GM23338 (cell line): ENCODE data around the gene ICAM2. TPM values are rescaled to one million over a fixed set of nuclear protein-coding genes. Genes with fewer than 3 reads are reported as not detected.

Experiments used
- ATAC-seq: fragments of 200-7000 bp; cut with Tn5 transposase; 3 replicates; pipeline ENCODE4 v1.9.1; 2020
- DNase-seq: peaks from one replicate; pipeline ENCODE4 v3.0.0-alpha.2; 2015; ENCODE audit warnings: low spot score
- H2AFZ ChIP-seq: fragments of 200-600 bp; sonication (generic); 2 replicates; pipeline ENCODE4 v1.8.0; 2016; ENCODE audit warnings: antibody characterized with exemption, mild to moderate bottlenecking, moderate library complexity
- H3F3A ChIP-seq: fragments of 200-600 bp; sonication (generic); replicated peaks from 2 replicates; pipeline ENCODE4 v1.8.0; 2017; ENCODE audit warnings: antibody characterized with exemption, mixed run types, low read depth
- H3K27ac ChIP-seq: fragments of 200-600 bp; sonication (generic); 2 replicates; pipeline ENCODE4 v1.6.1; 2016; ENCODE audit warnings: low read depth
- H3K27me3 ChIP-seq: fragments of 200-600 bp; sonication (generic); 2 replicates; pipeline ENCODE4 v1.8.0; 2016; ENCODE audit warnings: mild to moderate bottlenecking, mixed run types, moderate library complexity; ENCODE audit not compliant: insufficient read depth
- H3K36me3 ChIP-seq: fragments of 200-600 bp; sonication (generic); 2 replicates; pipeline ENCODE4 v1.8.0; 2016; ENCODE audit warnings: mild to moderate bottlenecking; ENCODE audit not compliant: insufficient read depth
- H3K4me1 ChIP-seq: fragments of 200-600 bp; sonication (generic); 2 replicates; pipeline ENCODE4 v1.8.0; 2016; ENCODE audit warnings: mild to moderate bottlenecking, moderate library complexity; ENCODE audit not compliant: insufficient read depth
- H3K4me2 ChIP-seq: fragments of 200-600 bp; sonication (generic); 2 replicates; pipeline ENCODE4 v1.7.1; 2017; ENCODE audit warnings: mixed run types
- H3K4me3 ChIP-seq: fragments of 200-600 bp; sonication (generic); 2 replicates; pipeline ENCODE4 v1.6.1; 2016; ENCODE audit warnings: mixed run types
- H3K79me2 ChIP-seq: fragments of 200-600 bp; sonication (generic); replicated peaks from 2 replicates; pipeline ENCODE4 v1.8.0; 2017; ENCODE audit warnings: mild to moderate bottlenecking; ENCODE audit not compliant: insufficient read depth
- H3K9me2 ChIP-seq: fragments of 200-600 bp; sonication (generic); 2 replicates; pipeline ENCODE4 v1.8.0; 2017; ENCODE audit not compliant: insufficient read depth
- H4K20me1 ChIP-seq: fragments of 200-600 bp; sonication (generic); replicated peaks from 2 replicates; pipeline ENCODE4 v1.8.0; 2017; ENCODE audit warnings: mild to moderate bottlenecking; ENCODE audit not compliant: insufficient read depth
- H3K27ac Mint-ChIP-seq: 2 replicates; pipeline ENCODE4 v1.8.0; 2020; ENCODE audit warnings: inconsistent platforms, mild to moderate bottlenecking, moderate library complexity, mixed read lengths
- H3K27me3 Mint-ChIP-seq: 3 replicates; pipeline ENCODE4 v1.8.0; 2022; ENCODE audit warnings: low read depth, mild to moderate bottlenecking, moderate library complexity, mixed read lengths, inconsistent platforms; ENCODE audit not compliant: insufficient read depth, poor library complexity
- H3K36me3 Mint-ChIP-seq: 3 replicates; pipeline ENCODE4 v1.8.0; 2021; ENCODE audit warnings: low read depth, mild to moderate bottlenecking, inconsistent platforms, moderate library complexity, mixed read lengths
- H3K4me1 Mint-ChIP-seq: 3 replicates; pipeline ENCODE4 v1.8.0; 2020; ENCODE audit warnings: mild to moderate bottlenecking, inconsistent platforms, mixed read lengths
- H3K4me3 Mint-ChIP-seq: 3 replicates; pipeline ENCODE4 v1.8.0; 2021; ENCODE audit warnings: moderate library complexity, mild to moderate bottlenecking, inconsistent platforms, mixed read lengths
- H3K9me3 Mint-ChIP-seq: 3 replicates; pipeline ENCODE4 v1.8.0; 2020; ENCODE audit warnings: moderate library complexity, mild to moderate bottlenecking, inconsistent platforms, mixed read lengths
- CREB1 ChIP-seq: fragments of 250-450 bp; sonication (Bioruptor Pico); IDR thresholded peaks from 2 replicates; pipeline ENCODE4 v1.5.0; 2020; ENCODE audit warnings: low read depth, mild to moderate bottlenecking, moderate library complexity
- EZH2 ChIP-seq: fragments of 200-600 bp; sonication (generic); IDR thresholded peaks from one replicate; pipeline ENCODE4 v1.8.0; 2017; ENCODE audit warnings: antibody characterized with exemption, mild to moderate bottlenecking, low read depth; ENCODE audit not compliant: unreplicated experiment
- EZH2phosphoT487 ChIP-seq: fragments of 200-600 bp; sonication (generic); IDR thresholded peaks from one replicate; pipeline ENCODE4 v1.8.1; 2018; ENCODE audit warnings: antibody characterized with exemption; ENCODE audit not compliant: unreplicated experiment
- JUNB ChIP-seq: IDR thresholded peaks from one replicate; pipeline ENCODE4 v1.6.1; 2016; ENCODE audit warnings: antibody characterized with exemption; ENCODE audit not compliant: unreplicated experiment
- NANOG ChIP-seq: IDR thresholded peaks from 2 replicates; pipeline ENCODE4 v1.6.1; 2016; ENCODE audit warnings: antibody characterized with exemption, borderline replicate concordance
- POLR2AphosphoS5 ChIP-seq: IDR thresholded peaks from 2 replicates; pipeline ENCODE4 v1.6.1; 2016; ENCODE audit warnings: antibody characterized with exemption, low read depth
- STAT1 ChIP-seq: IDR thresholded peaks from one replicate; pipeline ENCODE4 v1.6.1; 2016; ENCODE audit warnings: antibody characterized with exemption; ENCODE audit not compliant: unreplicated experiment
- ZNF114 ChIP-seq: fragments of 250-450 bp; sonication (Bioruptor Pico); IDR thresholded peaks from 2 replicates; pipeline ENCODE4 v1.5.0; 2020; ENCODE audit warnings: mild to moderate bottlenecking, moderate library complexity
- ZNF331 ChIP-seq: fragments of 250-450 bp; sonication (Bioruptor Pico); IDR thresholded peaks from 2 replicates; pipeline ENCODE4 v1.5.0; 2020; ENCODE audit warnings: low read depth, mild to moderate bottlenecking, moderate library complexity
- polyA plus RNA-seq: library from polyadenylated mRNA; unstranded; fragments of >200 nt; fragmentation: Nextera tagmentation; extraction: Ambion mirVana; gene quantifications from 2 replicates; pipeline ENCODE4 v1.2.1, GENCODE V29; 2016
- total RNA-seq: library from RNA; depleted of rRNA; stranded (reverse); fragments of >200 nt; shearing (Covaris generic); gene quantifications from 2 replicates; pipeline ENCODE4 v1.2.3, GENCODE V29; 2014
- TF ChIP-seq, protein P1 (sequence below): fragments of 250-450 bp; sonication (Bioruptor Pico); IDR thresholded peaks from 2 replicates; pipeline ENCODE4 v1.5.0; 2020; ENCODE audit warnings: mild to moderate bottlenecking, moderate library complexity
- TF ChIP-seq, protein P2 (sequence below), 2 experiments: fragments of 200-600 bp in 1 of 2; sonication (generic) in 1 of 2; conservative IDR thresholded peaks; 2 replicates each; pipeline versions ENCODE4 v1.5.1 to v1.6.1; 2016 to 2017; ENCODE audit warnings: antibody characterized with exemption in 2 of 2, low read depth in 2 of 2, mild to moderate bottlenecking in 2 of 2, moderate library complexity in 1 of 2
- TF ChIP-seq, protein P3 (sequence below): IDR thresholded peaks from 2 replicates; pipeline ENCODE4 v1.6.1; 2016; ENCODE audit warnings: antibody characterized with exemption
- TF ChIP-seq, protein P4 (sequence below): IDR thresholded peaks from one replicate; pipeline ENCODE4 v1.6.1; 2018; ENCODE audit warnings: antibody characterized with exemption; ENCODE audit not compliant: unreplicated experiment

The ICAM2 gene
- total and polyA plus RNA-seq, 2 experiments from 2014 or later = 0.31 to 0.86 TPM

DNA sequence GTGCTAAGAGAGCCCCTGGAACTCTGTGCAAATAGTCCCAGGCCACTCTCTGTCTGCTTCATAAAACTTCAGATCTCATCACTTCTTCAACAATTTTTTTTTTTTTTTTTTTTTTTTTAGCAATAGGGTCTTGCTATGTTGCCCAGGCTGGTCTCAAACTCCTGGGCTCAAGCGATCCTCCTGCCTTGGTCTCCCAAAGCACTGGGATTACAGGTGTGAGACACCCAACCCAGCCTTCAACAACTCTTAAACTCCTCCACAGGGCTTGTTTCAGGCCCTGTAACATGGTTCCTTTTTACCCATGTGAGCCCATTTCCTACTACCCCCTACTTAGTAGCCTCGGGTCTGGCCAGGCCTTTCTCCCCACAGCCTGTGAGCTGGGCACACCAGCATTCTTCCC is 39.3 kb upstream of the ICAM2 start:
- Histone ChIP-seq H3K4me2 (no peak overlapping the region), H2AFZ (no peak overlapping the region), H4K20me1 (no peaks in the 10 kb centered on the region), H3K27ac (no peak overlapping the region), H3K36me3 (no peaks in the 10 kb centered on the region), H3K27me3 (no peaks in the 10 kb centered on the region), H3K4me3 (no peak overlapping the region), H3K9me2 (0 out of 2 replicates have a peak, but pooled peaks cover 5% of the 10 kb centered on the region), H3K4me1 (peaks cover 13% of the 10 kb centered on the region), H3K79me2 (no peaks in the 10 kb centered on the region), H3F3A (0 out of 2 replicates have a peak, but pooled peaks cover 3% of the 10 kb centered on the region)
- peaks cover 28% of the 10 kb centered on the region for H3K4me1 Mint-ChIP-seq
- DNase-seq (no peak), ATAC-seq (no peak)
- TF ChIP-seq CREB1 (CRISPR knock-in tag) (no peak), JUNB (no peak), ZNF331 (CRISPR knock-in tag) (no peak), STAT1 (no peak), EZH2 (no peak), ZNF114 (CRISPR knock-in tag) (no peak), EZH2phosphoT487 (no peak), NANOG (no peak), POLR2AphosphoS5 (no peak)
- TF ChIP-seq, protein P1, sequence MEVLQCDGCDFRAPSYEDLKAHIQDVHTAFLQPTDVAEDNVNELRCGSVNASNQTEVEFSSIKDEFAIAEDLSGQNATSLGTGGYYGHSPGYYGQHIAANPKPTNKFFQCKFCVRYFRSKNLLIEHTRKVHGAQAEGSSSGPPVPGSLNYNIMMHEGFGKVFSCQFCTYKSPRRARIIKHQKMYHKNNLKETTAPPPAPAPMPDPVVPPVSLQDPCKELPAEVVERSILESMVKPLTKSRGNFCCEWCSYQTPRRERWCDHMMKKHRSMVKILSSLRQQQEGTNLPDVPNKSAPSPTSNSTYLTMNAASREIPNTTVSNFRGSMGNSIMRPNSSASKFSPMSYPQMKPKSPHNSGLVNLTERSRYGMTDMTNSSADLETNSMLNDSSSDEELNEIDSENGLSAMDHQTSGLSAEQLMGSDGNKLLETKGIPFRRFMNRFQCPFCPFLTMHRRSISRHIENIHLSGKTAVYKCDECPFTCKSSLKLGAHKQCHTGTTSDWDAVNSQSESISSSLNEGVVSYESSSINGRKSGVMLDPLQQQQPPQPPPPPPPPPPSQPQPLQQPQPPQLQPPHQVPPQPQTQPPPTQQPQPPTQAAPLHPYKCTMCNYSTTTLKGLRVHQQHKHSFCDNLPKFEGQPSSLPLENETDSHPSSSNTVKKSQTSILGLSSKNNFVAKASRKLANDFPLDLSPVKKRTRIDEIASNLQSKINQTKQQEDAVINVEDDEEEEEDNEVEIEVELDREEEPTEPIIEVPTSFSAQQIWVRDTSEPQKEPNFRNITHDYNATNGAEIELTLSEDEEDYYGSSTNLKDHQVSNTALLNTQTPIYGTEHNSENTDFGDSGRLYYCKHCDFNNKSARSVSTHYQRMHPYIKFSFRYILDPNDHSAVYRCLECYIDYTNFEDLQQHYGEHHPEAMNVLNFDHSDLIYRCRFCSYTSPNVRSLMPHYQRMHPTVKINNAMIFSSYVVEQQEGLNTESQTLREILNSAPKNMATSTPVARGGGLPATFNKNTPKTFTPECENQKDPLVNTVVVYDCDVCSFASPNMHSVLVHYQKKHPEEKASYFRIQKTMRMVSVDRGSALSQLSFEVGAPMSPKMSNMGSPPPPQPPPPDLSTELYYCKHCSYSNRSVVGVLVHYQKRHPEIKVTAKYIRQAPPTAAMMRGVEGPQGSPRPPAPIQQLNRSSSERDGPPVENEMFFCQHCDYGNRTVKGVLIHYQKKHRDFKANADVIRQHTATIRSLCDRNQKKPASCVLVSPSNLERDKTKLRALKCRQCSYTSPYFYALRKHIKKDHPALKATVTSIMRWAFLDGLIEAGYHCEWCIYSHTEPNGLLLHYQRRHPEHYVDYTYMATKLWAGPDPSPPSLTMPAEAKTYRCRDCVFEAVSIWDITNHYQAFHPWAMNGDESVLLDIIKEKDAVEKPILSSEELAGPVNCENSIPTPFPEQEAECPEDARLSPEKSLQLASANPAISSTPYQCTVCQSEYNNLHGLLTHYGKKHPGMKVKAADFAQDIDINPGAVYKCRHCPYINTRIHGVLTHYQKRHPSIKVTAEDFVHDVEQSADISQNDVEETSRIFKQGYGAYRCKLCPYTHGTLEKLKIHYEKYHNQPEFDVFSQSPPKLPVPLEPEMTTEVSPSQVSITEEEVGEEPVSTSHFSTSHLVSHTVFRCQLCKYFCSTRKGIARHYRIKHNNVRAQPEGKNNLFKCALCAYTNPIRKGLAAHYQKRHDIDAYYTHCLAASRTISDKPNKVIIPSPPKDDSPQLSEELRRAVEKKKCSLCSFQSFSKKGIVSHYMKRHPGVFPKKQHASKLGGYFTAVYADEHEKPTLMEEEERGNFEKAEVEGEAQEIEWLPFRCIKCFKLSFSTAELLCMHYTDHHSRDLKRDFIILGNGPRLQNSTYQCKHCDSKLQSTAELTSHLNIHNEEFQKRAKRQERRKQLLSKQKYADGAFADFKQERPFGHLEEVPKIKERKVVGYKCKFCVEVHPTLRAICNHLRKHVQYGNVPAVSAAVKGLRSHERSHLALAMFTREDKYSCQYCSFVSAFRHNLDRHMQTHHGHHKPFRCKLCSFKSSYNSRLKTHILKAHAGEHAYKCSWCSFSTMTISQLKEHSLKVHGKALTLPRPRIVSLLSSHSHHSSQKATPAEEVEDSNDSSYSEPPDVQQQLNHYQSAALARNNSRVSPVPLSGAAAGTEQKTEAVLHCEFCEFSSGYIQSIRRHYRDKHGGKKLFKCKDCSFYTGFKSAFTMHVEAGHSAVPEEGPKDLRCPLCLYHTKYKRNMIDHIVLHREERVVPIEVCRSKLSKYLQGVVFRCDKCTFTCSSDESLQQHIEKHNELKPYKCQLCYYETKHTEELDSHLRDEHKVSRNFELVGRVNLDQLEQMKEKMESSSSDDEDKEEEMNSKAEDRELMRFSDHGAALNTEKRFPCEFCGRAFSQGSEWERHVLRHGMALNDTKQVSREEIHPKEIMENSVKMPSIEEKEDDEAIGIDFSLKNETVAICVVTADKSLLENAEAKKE = no peak
- TF ChIP-seq, protein P2, sequence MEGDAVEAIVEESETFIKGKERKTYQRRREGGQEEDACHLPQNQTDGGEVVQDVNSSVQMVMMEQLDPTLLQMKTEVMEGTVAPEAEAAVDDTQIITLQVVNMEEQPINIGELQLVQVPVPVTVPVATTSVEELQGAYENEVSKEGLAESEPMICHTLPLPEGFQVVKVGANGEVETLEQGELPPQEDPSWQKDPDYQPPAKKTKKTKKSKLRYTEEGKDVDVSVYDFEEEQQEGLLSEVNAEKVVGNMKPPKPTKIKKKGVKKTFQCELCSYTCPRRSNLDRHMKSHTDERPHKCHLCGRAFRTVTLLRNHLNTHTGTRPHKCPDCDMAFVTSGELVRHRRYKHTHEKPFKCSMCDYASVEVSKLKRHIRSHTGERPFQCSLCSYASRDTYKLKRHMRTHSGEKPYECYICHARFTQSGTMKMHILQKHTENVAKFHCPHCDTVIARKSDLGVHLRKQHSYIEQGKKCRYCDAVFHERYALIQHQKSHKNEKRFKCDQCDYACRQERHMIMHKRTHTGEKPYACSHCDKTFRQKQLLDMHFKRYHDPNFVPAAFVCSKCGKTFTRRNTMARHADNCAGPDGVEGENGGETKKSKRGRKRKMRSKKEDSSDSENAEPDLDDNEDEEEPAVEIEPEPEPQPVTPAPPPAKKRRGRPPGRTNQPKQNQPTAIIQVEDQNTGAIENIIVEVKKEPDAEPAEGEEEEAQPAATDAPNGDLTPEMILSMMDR (conservative IDR thresholded peaks at IDR 0.05; ENCODE audit: low read depth in 2 of 2) = no peak
- TF ChIP-seq, protein P3, sequence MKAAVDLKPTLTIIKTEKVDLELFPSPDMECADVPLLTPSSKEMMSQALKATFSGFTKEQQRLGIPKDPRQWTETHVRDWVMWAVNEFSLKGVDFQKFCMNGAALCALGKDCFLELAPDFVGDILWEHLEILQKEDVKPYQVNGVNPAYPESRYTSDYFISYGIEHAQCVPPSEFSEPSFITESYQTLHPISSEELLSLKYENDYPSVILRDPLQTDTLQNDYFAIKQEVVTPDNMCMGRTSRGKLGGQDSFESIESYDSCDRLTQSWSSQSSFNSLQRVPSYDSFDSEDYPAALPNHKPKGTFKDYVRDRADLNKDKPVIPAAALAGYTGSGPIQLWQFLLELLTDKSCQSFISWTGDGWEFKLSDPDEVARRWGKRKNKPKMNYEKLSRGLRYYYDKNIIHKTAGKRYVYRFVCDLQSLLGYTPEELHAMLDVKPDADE = no peak
- TF ChIP-seq, protein P4, sequence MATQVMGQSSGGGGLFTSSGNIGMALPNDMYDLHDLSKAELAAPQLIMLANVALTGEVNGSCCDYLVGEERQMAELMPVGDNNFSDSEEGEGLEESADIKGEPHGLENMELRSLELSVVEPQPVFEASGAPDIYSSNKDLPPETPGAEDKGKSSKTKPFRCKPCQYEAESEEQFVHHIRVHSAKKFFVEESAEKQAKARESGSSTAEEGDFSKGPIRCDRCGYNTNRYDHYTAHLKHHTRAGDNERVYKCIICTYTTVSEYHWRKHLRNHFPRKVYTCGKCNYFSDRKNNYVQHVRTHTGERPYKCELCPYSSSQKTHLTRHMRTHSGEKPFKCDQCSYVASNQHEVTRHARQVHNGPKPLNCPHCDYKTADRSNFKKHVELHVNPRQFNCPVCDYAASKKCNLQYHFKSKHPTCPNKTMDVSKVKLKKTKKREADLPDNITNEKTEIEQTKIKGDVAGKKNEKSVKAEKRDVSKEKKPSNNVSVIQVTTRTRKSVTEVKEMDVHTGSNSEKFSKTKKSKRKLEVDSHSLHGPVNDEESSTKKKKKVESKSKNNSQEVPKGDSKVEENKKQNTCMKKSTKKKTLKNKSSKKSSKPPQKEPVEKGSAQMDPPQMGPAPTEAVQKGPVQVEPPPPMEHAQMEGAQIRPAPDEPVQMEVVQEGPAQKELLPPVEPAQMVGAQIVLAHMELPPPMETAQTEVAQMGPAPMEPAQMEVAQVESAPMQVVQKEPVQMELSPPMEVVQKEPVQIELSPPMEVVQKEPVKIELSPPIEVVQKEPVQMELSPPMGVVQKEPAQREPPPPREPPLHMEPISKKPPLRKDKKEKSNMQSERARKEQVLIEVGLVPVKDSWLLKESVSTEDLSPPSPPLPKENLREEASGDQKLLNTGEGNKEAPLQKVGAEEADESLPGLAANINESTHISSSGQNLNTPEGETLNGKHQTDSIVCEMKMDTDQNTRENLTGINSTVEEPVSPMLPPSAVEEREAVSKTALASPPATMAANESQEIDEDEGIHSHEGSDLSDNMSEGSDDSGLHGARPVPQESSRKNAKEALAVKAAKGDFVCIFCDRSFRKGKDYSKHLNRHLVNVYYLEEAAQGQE = no peak
- H3K4me3 Mint-ChIP-seq = no peak overlapping the region
- H3K27ac Mint-ChIP-seq = no peak overlapping the region
- no peaks in the 10 kb centered on the region; the same call in 2 of the 3 replicates for H3K9me3 Mint-ChIP-seq
- H3K27me3 Mint-ChIP-seq = peaks cover 8% of the 10 kb centered on the region
- H3K36me3 Mint-ChIP-seq = peaks cover 8% of the 10 kb centered on the region; the same call in 2 of the 3 replicates
